ENCODE measurements around the gene INPP5A.

The INPP5A gene

GRCh38 chr10:132634241-132634946 lies 96.8 kb downstream of the INPP5A start:
- DNase-seq: no peak

- no peak for DNase-seq
Observed at GRCh38 chr10:132634947-132635271, 97.3 kb downstream of the INPP5A start.

GRCh38 chr10:132636358-132636757 lies 98.8 kb downstream of the INPP5A start:
- no peak for DNase-seq

GRCh38 chr10:132637477-132638129 lies 100.0 kb downstream of the INPP5A start:
- no peak for DNase-seq

- no peak for DNase-seq
Observed at GRCh38 chr10:132638130-132638515, 100.5 kb downstream of the INPP5A start.

- DNase-seq: no peak
Observed at GRCh38 chr10:132639470-132639869, 101.9 kb downstream of the INPP5A start.

GRCh38 chr10:132640326-132641125 lies 102.9 kb downstream of the INPP5A start:
- DNase-seq: no peak

- no peak for DNase-seq
Observed at GRCh38 chr10:132641401-132641800, 103.8 kb downstream of the INPP5A start.

GRCh38 chr10:132641966-132642731 lies 104.6 kb downstream of the INPP5A start:
- no peak for DNase-seq

- DNase-seq: no peak
Observed at GRCh38 chr10:132642732-132643008, 105.1 kb downstream of the INPP5A start.

GRCh38 chr10:132643709-132644526 lies 106.3 kb downstream of the INPP5A start:
- no peak for DNase-seq

- no peak for DNase-seq
Observed at GRCh38 chr10:132644527-132645246, 107.1 kb downstream of the INPP5A start.

GRCh38 chr10:132645247-132645530 lies 107.6 kb downstream of the INPP5A start:
- no peak for DNase-seq

- no peak for DNase-seq
Observed at GRCh38 chr10:132645630-132646442, 108.2 kb downstream of the INPP5A start.

GRCh38 chr10:132646443-132647097 lies 109.0 kb downstream of the INPP5A start:
- no peak for DNase-seq

GRCh38 chr10:132647424-132647823 lies 109.8 kb downstream of the INPP5A start:
- no peak for DNase-seq

GRCh38 chr10:132648072-132648850 lies 110.7 kb downstream of the INPP5A start:
- DNase-seq: no peak

GRCh38 chr10:132648851-132649528 lies 111.4 kb downstream of the INPP5A start:
- no peak for DNase-seq

All from activated CD4-positive, CD25-positive, alpha-beta regulatory T cell (primary cell).